Measurements from ENCODE around the gene GAPVD1.

DNA sequence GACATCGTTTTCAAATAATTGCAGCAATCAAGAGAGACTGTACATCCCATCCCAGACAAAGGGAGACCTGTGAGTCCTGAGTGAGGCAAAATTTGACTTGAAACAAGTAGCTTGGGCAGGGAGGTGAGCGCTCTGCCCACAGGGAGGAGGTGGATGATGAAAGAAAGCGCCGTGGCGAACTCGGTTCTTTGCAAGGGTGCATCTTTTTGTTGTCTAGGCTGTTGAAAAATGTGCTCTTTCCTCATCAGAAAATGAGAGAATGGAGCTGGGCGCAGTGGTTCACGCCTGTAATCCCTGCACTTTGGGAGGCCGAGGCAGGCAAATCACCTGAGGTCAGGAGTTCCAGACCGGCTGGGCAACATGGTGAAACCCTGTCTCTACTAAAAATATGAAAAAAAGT, 150.5 kb downstream of the GAPVD1 start:
- TF ChIP-seq, protein P1, sequence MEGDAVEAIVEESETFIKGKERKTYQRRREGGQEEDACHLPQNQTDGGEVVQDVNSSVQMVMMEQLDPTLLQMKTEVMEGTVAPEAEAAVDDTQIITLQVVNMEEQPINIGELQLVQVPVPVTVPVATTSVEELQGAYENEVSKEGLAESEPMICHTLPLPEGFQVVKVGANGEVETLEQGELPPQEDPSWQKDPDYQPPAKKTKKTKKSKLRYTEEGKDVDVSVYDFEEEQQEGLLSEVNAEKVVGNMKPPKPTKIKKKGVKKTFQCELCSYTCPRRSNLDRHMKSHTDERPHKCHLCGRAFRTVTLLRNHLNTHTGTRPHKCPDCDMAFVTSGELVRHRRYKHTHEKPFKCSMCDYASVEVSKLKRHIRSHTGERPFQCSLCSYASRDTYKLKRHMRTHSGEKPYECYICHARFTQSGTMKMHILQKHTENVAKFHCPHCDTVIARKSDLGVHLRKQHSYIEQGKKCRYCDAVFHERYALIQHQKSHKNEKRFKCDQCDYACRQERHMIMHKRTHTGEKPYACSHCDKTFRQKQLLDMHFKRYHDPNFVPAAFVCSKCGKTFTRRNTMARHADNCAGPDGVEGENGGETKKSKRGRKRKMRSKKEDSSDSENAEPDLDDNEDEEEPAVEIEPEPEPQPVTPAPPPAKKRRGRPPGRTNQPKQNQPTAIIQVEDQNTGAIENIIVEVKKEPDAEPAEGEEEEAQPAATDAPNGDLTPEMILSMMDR (IDR thresholded peaks at IDR 0.05; ENCODE audit: control extremely low read depth in 1 of 3, insufficient read depth in 1 of 3, low read depth in 1 of 3, low read length in 3 of 3) = no peak
- TF ChIP-seq CHD1 (IDR thresholded peaks at IDR 0.05; ENCODE audit: low read depth, low read length) (no peak), HDAC6 (IDR thresholded peaks at IDR 0.05; ENCODE audit: low read depth, low read length) (no peak), YY1 (IDR thresholded peaks at IDR 0.05; ENCODE audit: low read depth, low read length) (no peak), EZH2 (IDR thresholded peaks at IDR 0.05; ENCODE audit: low read depth, low read length, severe bottlenecking) (no peak), EGR1 (IDR thresholded peaks at IDR 0.05; ENCODE audit: borderline replicate concordance, low read depth, low read length) (no peak), SIN3A (conservative IDR thresholded peaks at IDR 0.05 in 1 of 2, IDR thresholded peaks at IDR 0.05 in 1 of 2; ENCODE audit: low read depth in 1 of 2, low read length in 2 of 2) (no peak), TAF1 (IDR thresholded peaks at IDR 0.05; ENCODE audit: low read depth, low read length) (no peak), CHD2 (IDR thresholded peaks at IDR 0.05; ENCODE audit: low read length) (no peak)
